NT2/D1 (cell line): ENCODE results near the gene OR5D13.

Source experiments
- SUZ12 ChIP-seq: IDR thresholded peaks from 2 replicates; pipeline ENCODE4 v1.6.1; 2011; ENCODE audit not compliant: insufficient read length, insufficient read depth; ENCODE audit errors: extremely low read depth
- YY1 ChIP-seq: IDR thresholded peaks from 2 replicates; pipeline ENCODE4 v1.6.1; 2011; ENCODE audit not compliant: insufficient read length, insufficient read depth
- ZNF274 ChIP-seq: IDR thresholded peaks from 2 replicates; pipeline ENCODE4 v1.6.1; 2011; ENCODE audit warnings: mild to moderate bottlenecking, low read depth, low read length

DNA sequence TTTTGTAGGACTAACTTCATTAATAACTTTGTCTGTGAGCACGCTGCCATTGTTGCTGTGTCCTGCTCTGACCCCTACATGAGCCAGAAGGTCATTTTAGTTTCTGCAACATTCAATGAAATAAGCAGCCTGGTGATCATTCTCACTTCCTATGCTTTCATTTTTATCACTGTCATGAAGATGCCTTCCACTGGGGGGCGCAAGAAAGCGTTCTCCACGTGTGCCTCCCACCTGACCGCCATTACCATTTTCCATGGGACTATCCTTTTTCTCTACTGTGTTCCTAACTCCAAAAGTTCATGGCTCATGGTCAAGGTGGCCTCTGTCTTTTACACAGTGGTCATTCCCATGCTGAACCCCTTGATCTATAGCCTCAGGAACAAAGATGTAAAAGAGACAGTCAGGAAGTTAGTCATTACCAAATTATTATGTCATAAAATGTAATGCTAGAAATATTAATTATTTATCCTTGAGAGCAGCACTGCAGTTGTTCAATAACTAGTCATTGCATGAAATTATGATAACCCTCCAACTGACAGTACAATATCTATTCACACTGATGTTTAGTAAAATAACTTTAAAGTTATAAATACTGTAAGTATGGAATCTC is 46.4 kb upstream of the OR5D13 start:
- no peak for TF ChIP-seq SUZ12
- no peak for TF ChIP-seq ZNF274
- no peak for TF ChIP-seq YY1
